Caco-2 (cell line): ENCODE data around the gene SNCA. TPM values are rescaled to one million over a fixed set of nuclear protein-coding genes. Genes with fewer than 3 reads are reported as not detected.

Experiments
- BruUV-seq: library from RNA; stranded (reverse); fragments of 400-500 nt; replicated peaks from 2 replicates; lab custom pipeline; 2021; lab: Mats Ljungman, UMichigan
- CTCF ChIA-PET: fragments of 300-600 bp; sonication (Branson Sonifier 250); formaldehyde crosslinking; loops from one replicate; lab custom pipeline; 2022; ENCODE audit warnings: antibody characterized with exemption; lab: Charles Lee
- POLR2A ChIA-PET: fragments of 300-600 bp; sonication (Branson Sonifier 250); formaldehyde crosslinking; loops from one replicate; lab custom pipeline; 2022; ENCODE audit warnings: antibody characterized with exemption; lab: Charles Lee
- DNase-seq, 2 experiments: peaks; one replicate each; pipeline versions ENCODE4 v3.0.0 to v3.0.0-alpha.2; 2020 to 2022
- H3K27me3 ChIP-seq: replicated peaks from 2 replicates; pipeline ENCODE4 v1.6.0; 2011; ENCODE audit warnings: low read length; ENCODE audit not compliant: control insufficient read depth, insufficient read depth
- H3K36me3 ChIP-seq: 2 replicates; pipeline ENCODE4 v1.5.1; 2011; ENCODE audit warnings: low read length; ENCODE audit not compliant: control insufficient read depth, insufficient read depth
- H3K4me1 ChIP-seq: fragments of 250-450 bp; sonication (Bioruptor Pico); 2 replicates; pipeline ENCODE4 v1.5.1; 2020; ENCODE audit warnings: mild to moderate bottlenecking
- H3K4me3 ChIP-seq: 2 replicates; pipeline ENCODE4 v1.5.1; 2011; ENCODE audit warnings: low read depth, mild to moderate bottlenecking, control low read depth, low read length
- H3K9me3 ChIP-seq: fragments of 250-450 bp; sonication (Bioruptor Pico); 2 replicates; pipeline ENCODE4 v1.5.1; 2020; ENCODE audit warnings: mild to moderate bottlenecking, moderate library complexity
- H3K27ac Mint-ChIP-seq: one replicate; pipeline ENCODE4 v1.8.0; 2022; ENCODE audit warnings: mixed read lengths; ENCODE audit not compliant: unreplicated experiment
- H3K27me3 Mint-ChIP-seq: one replicate; pipeline ENCODE4 v1.8.0; 2022; ENCODE audit warnings: mixed read lengths; ENCODE audit not compliant: insufficient read depth, unreplicated experiment
- H3K36me3 Mint-ChIP-seq: one replicate; pipeline ENCODE4 v1.8.0; 2022; ENCODE audit warnings: mild to moderate bottlenecking, mixed read lengths; ENCODE audit not compliant: insufficient read depth, unreplicated experiment
- H3K4me1 Mint-ChIP-seq: one replicate; pipeline ENCODE4 v1.8.0; 2022; ENCODE audit warnings: low read depth, mixed read lengths; ENCODE audit not compliant: unreplicated experiment
- H3K4me3 Mint-ChIP-seq: one replicate; pipeline ENCODE4 v1.8.0; 2022; ENCODE audit warnings: mild to moderate bottlenecking, moderate library complexity, mixed read lengths; ENCODE audit not compliant: unreplicated experiment
- H3K9me3 Mint-ChIP-seq: one replicate; pipeline ENCODE4 v1.8.0; 2022; ENCODE audit warnings: mixed read lengths; ENCODE audit not compliant: unreplicated experiment
- intact Hi-C: fragments of 100-400 bp; cut with micrococcal nuclease; formaldehyde crosslinking; loops from one replicate; pipeline ENCODE4 v1.10.0; 2022; ENCODE audit not compliant: unreplicated experiment
- total RNA-seq: library from RNA; stranded (reverse); gene quantifications from 2 replicates; pipeline ENCODE4 v1.2.3, GENCODE V29; 2022
- TF ChIP-seq, protein P1 (sequence below), 2 experiments: fragments of 200-600 bp in 1 of 2; IDR thresholded peaks; 1 replicate in 1 of 2; 2 replicates in 1 of 2; pipeline versions ENCODE4 v1.5.1 to v1.8.0; 2011 to 2022; ENCODE audit warnings: antibody characterized with exemption in 1 of 2, control low read depth in 1 of 2, inconsistent platforms in 1 of 2, low read depth in 1 of 2, low read length in 1 of 2, mild to moderate bottlenecking in 1 of 2, moderate library complexity in 1 of 2; ENCODE audit not compliant: insufficient read depth in 1 of 2, severe bottlenecking in 1 of 2, unreplicated experiment in 1 of 2

The SNCA gene
- total RNA-seq, 1 experiment from 2014 or later, result 8.4 TPM

DNA sequence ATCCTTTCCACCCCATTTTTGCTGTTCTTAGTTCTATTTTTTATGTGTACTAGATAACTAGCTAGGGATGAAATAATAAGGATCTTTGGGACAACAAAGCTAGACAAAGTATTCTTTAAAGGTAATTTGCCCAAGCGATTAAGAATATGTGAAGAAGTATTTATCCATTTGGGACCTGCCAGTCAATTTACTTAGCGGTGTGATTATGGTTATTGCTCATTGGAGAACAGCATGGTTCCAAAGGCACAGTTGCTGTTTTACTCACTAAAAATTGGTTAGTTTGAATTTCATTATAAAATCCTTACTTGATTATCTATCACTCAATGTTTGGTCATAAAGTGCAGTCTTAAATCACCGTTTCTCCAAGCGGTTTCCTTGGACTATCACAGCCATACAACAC lies 124.1 kb downstream of the SNCA start:
- no peaks in the 10 kb centered on the region for H3K36me3 Mint-ChIP-seq
- Histone ChIP-seq H3K9me3 (no peaks in the 10 kb centered on the region), H3K4me3 (no peak overlapping the region), H3K4me1 (0 out of 2 replicates have a peak, but pooled peaks cover 5% of the 10 kb centered on the region), H3K27me3 (no peaks in the 10 kb centered on the region), H3K36me3 (no peaks in the 10 kb centered on the region)
- intact Hi-C loops, result no loop called here
- POLR2A ChIA-PET, result no interaction called here
- H3K4me1 Mint-ChIP-seq, result peaks cover 7% of the 10 kb centered on the region
- no peaks in the 10 kb centered on the region for H3K9me3 Mint-ChIP-seq
- BruUV-seq, result no TSS peak
- CTCF ChIA-PET, result no interaction called here
- no peak for DNase-seq
- TF ChIP-seq, protein P1, sequence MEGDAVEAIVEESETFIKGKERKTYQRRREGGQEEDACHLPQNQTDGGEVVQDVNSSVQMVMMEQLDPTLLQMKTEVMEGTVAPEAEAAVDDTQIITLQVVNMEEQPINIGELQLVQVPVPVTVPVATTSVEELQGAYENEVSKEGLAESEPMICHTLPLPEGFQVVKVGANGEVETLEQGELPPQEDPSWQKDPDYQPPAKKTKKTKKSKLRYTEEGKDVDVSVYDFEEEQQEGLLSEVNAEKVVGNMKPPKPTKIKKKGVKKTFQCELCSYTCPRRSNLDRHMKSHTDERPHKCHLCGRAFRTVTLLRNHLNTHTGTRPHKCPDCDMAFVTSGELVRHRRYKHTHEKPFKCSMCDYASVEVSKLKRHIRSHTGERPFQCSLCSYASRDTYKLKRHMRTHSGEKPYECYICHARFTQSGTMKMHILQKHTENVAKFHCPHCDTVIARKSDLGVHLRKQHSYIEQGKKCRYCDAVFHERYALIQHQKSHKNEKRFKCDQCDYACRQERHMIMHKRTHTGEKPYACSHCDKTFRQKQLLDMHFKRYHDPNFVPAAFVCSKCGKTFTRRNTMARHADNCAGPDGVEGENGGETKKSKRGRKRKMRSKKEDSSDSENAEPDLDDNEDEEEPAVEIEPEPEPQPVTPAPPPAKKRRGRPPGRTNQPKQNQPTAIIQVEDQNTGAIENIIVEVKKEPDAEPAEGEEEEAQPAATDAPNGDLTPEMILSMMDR (IDR thresholded peaks at IDR 0.05; ENCODE audit: insufficient read depth in 1 of 2, low read depth in 1 of 2, low read length in 1 of 2, severe bottlenecking in 1 of 2, unreplicated experiment in 1 of 2), result no peak
- H3K27me3 Mint-ChIP-seq, result no peaks in the 10 kb centered on the region
- H3K27ac Mint-ChIP-seq, result no peak overlapping the region
- no peak overlapping the region for H3K4me3 Mint-ChIP-seq

DNA sequence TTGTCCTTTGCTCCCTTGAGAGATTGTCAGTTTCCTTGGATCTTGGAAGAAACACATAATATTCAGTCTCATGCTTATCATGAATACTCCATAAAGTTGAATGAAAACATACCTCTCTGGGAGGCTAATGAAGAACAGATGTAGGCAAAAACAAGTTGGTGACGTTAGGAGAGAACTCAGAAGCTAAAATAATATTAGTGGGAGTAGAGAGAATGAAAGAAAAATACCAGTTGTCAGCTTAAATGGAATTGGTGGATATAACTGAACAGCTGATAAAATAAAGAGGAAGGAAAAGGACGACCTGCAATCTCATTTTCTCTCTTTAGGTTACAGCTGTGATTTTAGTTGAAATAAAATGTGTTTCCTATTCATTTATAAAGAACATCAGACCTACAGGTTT lies 124.8 kb downstream of the SNCA start:
- ChIA-PET CTCF (no interaction called here), POLR2A (no interaction called here)
- Mint-ChIP-seq H3K4me3 (no peak overlapping the region), H3K27ac (no peak overlapping the region), H3K36me3 (no peaks in the 10 kb centered on the region), H3K27me3 (no peaks in the 10 kb centered on the region), H3K4me1 (peaks cover 7% of the 10 kb centered on the region), H3K9me3 (no peaks in the 10 kb centered on the region)
- TF ChIP-seq, protein P1 (IDR thresholded peaks at IDR 0.05; ENCODE audit: insufficient read depth in 1 of 2, low read depth in 1 of 2, low read length in 1 of 2, severe bottlenecking in 1 of 2, unreplicated experiment in 1 of 2), result no peak
- Histone ChIP-seq H3K36me3 (no peaks in the 10 kb centered on the region), H3K4me3 (no peak overlapping the region), H3K9me3 (no peaks in the 10 kb centered on the region), H3K4me1 (0 out of 2 replicates have a peak, but pooled peaks cover 5% of the 10 kb centered on the region), H3K27me3 (no peaks in the 10 kb centered on the region)
- intact Hi-C loops, result no loop called here
- BruUV-seq, result no TSS peak
- no peak for DNase-seq

GRCh38 chr4:89708903-89709421 lies 128.0 kb downstream of the SNCA start:
- Mint-ChIP-seq H3K9me3 (no peaks in the 10 kb centered on the region), H3K4me3 (no peak overlapping the region), H3K27me3 (no peaks in the 10 kb centered on the region), H3K27ac (no peak overlapping the region), H3K36me3 (no peaks in the 10 kb centered on the region), H3K4me1 (peaks cover 7% of the 10 kb centered on the region)
- Histone ChIP-seq H3K4me1 (0 out of 2 replicates have a peak, but pooled peaks cover 5% of the 10 kb centered on the region), H3K36me3 (no peaks in the 10 kb centered on the region), H3K27me3 (no peaks in the 10 kb centered on the region), H3K4me3 (no peak overlapping the region), H3K9me3 (no peaks in the 10 kb centered on the region)
- TF ChIP-seq, protein P1 (IDR thresholded peaks at IDR 0.05; ENCODE audit: insufficient read depth in 1 of 2, low read depth in 1 of 2, low read length in 1 of 2, severe bottlenecking in 1 of 2, unreplicated experiment in 1 of 2), result no peak
- POLR2A ChIA-PET, result no interaction called here
- intact Hi-C loops, result no loop called here
- CTCF ChIA-PET, result no interaction called here
- no peak for DNase-seq
- BruUV-seq, result no TSS peak
